Activated CD4-positive, alpha-beta T cell treated with anti-CD3 and anti-CD28 coated beads, Interleukin-2, amount 10 ng/mL, durations not matched to agents 24 days and 14 days (primary cell): ENCODE measurements around the gene JAGN1. TPM values are rescaled to one million over a fixed set of nuclear protein-coding genes. Genes with fewer than 3 reads are reported as not detected.

Source experiments
- DNase-seq: peaks from one replicate; pipeline ENCODE4 v3.0.0; 2022
- H3K27ac Mint-ChIP-seq: one replicate; pipeline ENCODE4 v1.8.0; 2022; ENCODE audit warnings: mild to moderate bottlenecking, mixed read lengths
- H3K27me3 Mint-ChIP-seq: one replicate; pipeline ENCODE4 v1.8.0; 2022; ENCODE audit warnings: mixed read lengths
- H3K36me3 Mint-ChIP-seq: one replicate; pipeline ENCODE4 v1.8.0; 2022; ENCODE audit warnings: low read depth, mild to moderate bottlenecking, mixed read lengths
- H3K4me1 Mint-ChIP-seq: one replicate; pipeline ENCODE4 v1.8.0; 2021; ENCODE audit warnings: mixed read lengths
- H3K4me3 Mint-ChIP-seq: one replicate; pipeline ENCODE4 v1.8.0; 2022; ENCODE audit warnings: mild to moderate bottlenecking, moderate library complexity, mixed read lengths
- H3K9me3 Mint-ChIP-seq: one replicate; pipeline ENCODE4 v1.8.0; 2021; ENCODE audit warnings: mixed read lengths
- intact Hi-C: fragments of 100-400 bp; cut with micrococcal nuclease; formaldehyde crosslinking; loops from one replicate; pipeline ENCODE4 v1.15.1; 2023
- total RNA-seq: library from RNA; stranded (reverse); gene quantifications from 2 replicates; pipeline ENCODE4 v1.2.3, GENCODE V29; 2022

The JAGN1 gene
- total RNA-seq, 1 donor from 2014 or later: 39.5 TPM

GRCh38 chr3:9912294-9912935 lies 22.0 kb downstream of the JAGN1 start:
- Mint-ChIP-seq H3K27ac (no peak overlapping the region), H3K4me1 (peaks cover 25% of the 10 kb centered on the region), H3K36me3 (peaks cover 2% of the 10 kb centered on the region), H3K9me3 (no peaks in the 10 kb centered on the region), H3K27me3 (peaks cover 2% of the 10 kb centered on the region), H3K4me3 (no peak overlapping the region)
- no peak for DNase-seq
- intact Hi-C loops: no loop called here

- peaks cover 25% of the 10 kb centered on the region for H3K4me1 Mint-ChIP-seq
- peaks cover 2% of the 10 kb centered on the region for H3K27me3 Mint-ChIP-seq
- H3K4me3 Mint-ChIP-seq: no peak overlapping the region
- intact Hi-C loops: no loop called here
- DNase-seq: no peak
- no peaks in the 10 kb centered on the region for H3K9me3 Mint-ChIP-seq
- no peak overlapping the region for H3K27ac Mint-ChIP-seq
- peaks cover 2% of the 10 kb centered on the region for H3K36me3 Mint-ChIP-seq
These were observed 23.2 kb downstream of the JAGN1 start for GRCh38 chr3:9913601-9914000.

DNA sequence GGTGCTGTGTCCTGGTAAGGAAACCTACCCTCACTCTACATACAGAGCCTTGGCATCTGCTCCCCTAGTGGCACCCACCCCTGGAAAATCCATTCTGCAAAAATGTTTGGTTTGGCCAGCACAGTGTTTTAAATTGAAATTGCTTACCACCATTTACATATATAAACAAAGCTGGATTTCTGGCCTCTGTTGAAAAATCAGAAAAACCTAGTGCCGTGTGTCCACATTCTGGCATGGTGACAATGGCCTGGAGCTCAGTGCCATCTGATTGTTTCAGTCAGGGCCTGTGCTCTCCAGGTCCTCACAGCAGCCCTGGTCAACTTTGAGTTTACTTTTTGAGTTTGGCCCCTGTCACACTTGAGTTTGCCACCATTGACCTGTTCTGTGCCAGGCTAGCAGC lies 23.6 kb downstream of the JAGN1 start:
- DNase-seq: no peak
- Mint-ChIP-seq H3K27ac (no peak overlapping the region), H3K27me3 (peaks cover 2% of the 10 kb centered on the region), H3K4me1 (peaks cover 23% of the 10 kb centered on the region), H3K9me3 (no peaks in the 10 kb centered on the region), H3K36me3 (peaks cover 2% of the 10 kb centered on the region), H3K4me3 (no peak overlapping the region)
- intact Hi-C loops: loop anchor here (2.0 kb wide), 1 partner anchor 23 kb away; the partner anchor contains the start of gene JAGN1

GRCh38 chr3:9914559-9915253 lies 24.3 kb downstream of the JAGN1 start:
- Mint-ChIP-seq H3K9me3 (no peaks in the 10 kb centered on the region), H3K27me3 (peaks cover 2% of the 10 kb centered on the region), H3K4me3 (peak overlapping the region; percentile 77), H3K27ac (peak overlapping the region; percentile 29), H3K36me3 (peaks cover 2% of the 10 kb centered on the region), H3K4me1 (peaks cover 16% of the 10 kb centered on the region)
- intact Hi-C loops: loop anchor here (1.0 to 2.0 kb wide), 2 partner anchors 19 to 24 kb away; partner anchors contain the start of genes CRELD1 and JAGN1
- DNase-seq: no peak

DNA sequence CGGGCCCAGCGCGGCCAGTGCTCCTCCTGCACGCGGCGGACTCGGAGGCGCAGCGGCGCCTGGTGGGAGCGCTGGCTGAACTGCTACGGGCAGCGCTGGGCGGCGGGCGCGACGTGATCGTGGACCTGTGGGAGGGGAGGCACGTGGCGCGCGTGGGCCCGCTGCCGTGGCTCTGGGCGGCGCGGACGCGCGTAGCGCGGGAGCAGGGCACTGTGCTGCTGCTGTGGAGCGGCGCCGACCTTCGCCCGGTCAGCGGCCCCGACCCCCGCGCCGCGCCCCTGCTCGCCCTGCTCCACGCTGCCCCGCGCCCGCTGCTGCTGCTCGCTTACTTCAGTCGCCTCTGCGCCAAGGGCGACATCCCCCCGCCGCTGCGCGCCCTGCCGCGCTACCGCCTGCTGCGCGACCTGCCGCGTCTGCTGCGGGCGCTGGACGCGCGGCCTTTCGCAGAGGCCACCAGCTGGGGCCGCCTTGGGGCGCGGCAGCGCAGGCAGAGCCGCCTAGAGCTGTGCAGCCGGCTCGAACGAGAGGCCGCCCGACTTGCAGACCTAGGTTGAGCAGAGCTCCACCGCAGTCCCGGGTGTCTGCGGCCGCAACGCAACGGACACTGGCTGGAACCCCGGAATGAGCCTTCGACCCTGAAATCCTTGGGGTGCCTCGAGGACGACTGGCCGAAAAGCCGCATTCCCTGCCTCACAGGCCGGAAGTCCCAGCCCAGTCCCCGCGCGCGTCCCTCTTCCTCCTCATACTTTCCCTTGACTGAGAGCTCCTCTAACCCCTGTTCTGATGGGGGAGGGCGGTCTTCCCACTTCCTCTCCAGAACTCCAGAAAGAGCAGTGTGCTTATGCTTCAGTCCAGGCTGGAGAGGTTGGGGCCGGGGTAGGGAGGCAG lies 25.1 kb downstream of the JAGN1 start:
- peaks cover 2% of the 10 kb centered on the region for H3K36me3 Mint-ChIP-seq
- DNase-seq: peak; percentile 80
- no peaks in the 10 kb centered on the region for H3K9me3 Mint-ChIP-seq
- H3K4me3 Mint-ChIP-seq: peak overlapping the region; percentile 77
- intact Hi-C loops: loop anchor here (1.0 to 2.0 kb wide), 3 partner anchors 13 to 25 kb away; partner anchors contain the start of genes CRELD1, IL17RE and JAGN1
- H3K4me1 Mint-ChIP-seq: peaks cover 14% of the 10 kb centered on the region
- H3K27me3 Mint-ChIP-seq: peaks cover 2% of the 10 kb centered on the region
- H3K27ac Mint-ChIP-seq: peak overlapping the region; percentile 71

DNA sequence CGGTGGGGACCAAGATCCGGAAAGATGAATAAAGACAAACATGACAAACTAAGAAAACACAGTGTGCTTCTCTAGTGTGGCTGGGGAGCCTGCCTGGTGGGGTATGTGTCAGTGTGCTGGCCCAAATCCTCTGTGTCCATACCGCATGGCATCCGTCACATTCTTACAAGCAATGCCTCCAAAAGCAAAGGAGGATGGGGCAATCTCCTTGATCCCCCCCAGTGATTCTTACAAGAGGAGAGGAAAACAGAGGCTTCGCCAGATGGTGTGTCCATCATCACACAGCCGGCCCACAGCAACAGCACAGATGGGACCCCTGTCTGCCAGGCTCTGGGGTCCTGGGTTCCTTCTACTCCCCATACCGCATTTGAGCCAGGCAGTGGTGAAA lies 25.9 kb downstream of the JAGN1 start:
- Mint-ChIP-seq H3K4me1 (peaks cover 14% of the 10 kb centered on the region), H3K27me3 (peaks cover 2% of the 10 kb centered on the region), H3K27ac (peak overlapping the region; percentile 56), H3K4me3 (peak overlapping the region; percentile 77), H3K36me3 (peaks cover 2% of the 10 kb centered on the region), H3K9me3 (no peaks in the 10 kb centered on the region)
- intact Hi-C loops: loop anchor here (2.0 kb wide), 1 partner anchor 14 kb away; the partner anchor contains the start of gene IL17RE
- no peak for DNase-seq

DNA sequence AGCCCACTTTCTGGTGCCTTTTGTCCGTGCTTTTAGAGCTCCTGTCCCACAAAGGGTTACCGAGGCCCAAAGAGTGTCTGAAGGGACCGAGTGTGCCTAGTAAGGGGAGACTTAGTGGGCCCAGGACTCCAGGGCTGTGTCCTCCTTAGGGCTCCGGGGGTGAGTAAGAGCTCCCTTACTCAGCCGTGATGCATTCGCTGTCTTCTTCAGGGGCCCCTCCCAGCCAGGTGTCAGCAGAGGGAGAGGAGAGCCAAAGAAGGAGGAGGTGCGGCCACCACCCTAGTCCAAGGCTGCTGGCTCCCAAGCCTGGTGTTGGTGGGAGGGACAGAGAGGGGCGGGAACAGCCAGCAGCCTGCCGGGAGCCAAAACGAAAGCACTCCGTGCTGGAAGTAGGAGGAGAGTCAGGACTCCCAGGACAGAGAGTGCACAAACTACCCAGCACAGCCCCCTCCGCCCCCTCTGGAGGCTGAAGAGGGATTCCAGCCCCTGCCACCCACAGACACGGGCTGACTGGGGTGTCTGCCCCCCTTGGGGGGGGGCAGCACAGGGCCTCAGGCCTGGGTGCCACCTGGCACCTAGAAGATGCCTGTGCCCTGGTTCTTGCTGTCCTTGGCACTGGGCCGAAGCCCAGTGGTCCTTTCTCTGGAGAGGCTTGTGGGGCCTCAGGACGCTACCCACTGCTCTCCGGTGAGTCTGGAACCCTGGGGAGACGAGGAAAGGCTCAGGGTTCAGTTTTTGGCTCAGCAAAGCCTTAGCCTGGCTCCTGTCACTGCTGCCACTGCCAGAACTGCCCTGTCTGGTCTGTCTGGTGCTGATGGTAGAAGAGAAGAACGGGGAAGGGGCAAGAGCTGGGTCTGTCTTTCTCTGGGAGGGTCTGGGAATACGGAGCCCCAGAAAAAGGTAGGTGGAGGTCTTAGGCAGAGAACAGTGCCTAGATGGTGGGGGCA lies 26.6 kb downstream of the JAGN1 start, which contains the start of gene IL17RC:
Gene IL17RC (plus strand): TSS at position 365 of the 947 bp plus-strand sequence. CDS start 218 bp downstream, at position 583.
- intact Hi-C loops: loop anchor here (2.0 kb wide), 1 partner anchor 14 kb away; the partner anchor contains the start of gene IL17RE
- H3K9me3 Mint-ChIP-seq: no peaks in the 10 kb centered on the region

GRCh38 chr3:9917820-9918219 lies 27.4 kb downstream of the JAGN1 start:
- Mint-ChIP-seq H3K4me3 (no peak overlapping the region), H3K27ac (no peak overlapping the region), H3K9me3 (no peaks in the 10 kb centered on the region), H3K27me3 (no peaks in the 10 kb centered on the region), H3K36me3 (no peaks in the 10 kb centered on the region), H3K4me1 (peaks cover 11% of the 10 kb centered on the region)
- intact Hi-C loops: loop anchor here (2.0 kb wide), 1 partner anchor 15 kb away; the partner anchor contains the start of gene IL17RE
- no peak for DNase-seq

More for the DNA sequence above, 26.6 kb downstream of the JAGN1 start, which contains the start of gene IL17RC:
- Mint-ChIP-seq H3K4me1 (peaks cover 14% of the 10 kb centered on the region), H3K36me3 (peaks cover 2% of the 10 kb centered on the region), H3K27me3 (peaks cover 2% of the 10 kb centered on the region), H3K4me3 (peak within 1 kb of the TSS; percentile 77), H3K27ac (peak within 1 kb of the TSS; percentile 71)
- DNase-seq: peak; percentile 73

GRCh38 chr3:9918261-9919038 lies 28.0 kb downstream of the JAGN1 start:
- Mint-ChIP-seq H3K4me3 (no peak overlapping the region), H3K9me3 (no peaks in the 10 kb centered on the region), H3K27me3 (no peaks in the 10 kb centered on the region), H3K27ac (no peak overlapping the region), H3K4me1 (peaks cover 11% of the 10 kb centered on the region), H3K36me3 (no peaks in the 10 kb centered on the region)
- intact Hi-C loops: no loop called here
- DNase-seq: no peak

- no peaks in the 10 kb centered on the region for H3K36me3 Mint-ChIP-seq
- H3K4me3 Mint-ChIP-seq: no peak overlapping the region
- peaks cover 7% of the 10 kb centered on the region for H3K27me3 Mint-ChIP-seq
- DNase-seq: no peak
- H3K9me3 Mint-ChIP-seq: no peaks in the 10 kb centered on the region
- H3K27ac Mint-ChIP-seq: no peak overlapping the region
- intact Hi-C loops: no loop called here
- H3K4me1 Mint-ChIP-seq: peaks cover 13% of the 10 kb centered on the region
These were observed 37.7 kb downstream of the JAGN1 start for GRCh38 chr3:9928158-9928557.

GRCh38 chr3:9930804-9931418 lies 40.5 kb downstream of the JAGN1 start:
- peaks cover 9% of the 10 kb centered on the region for H3K36me3 Mint-ChIP-seq
- H3K9me3 Mint-ChIP-seq: no peaks in the 10 kb centered on the region
- H3K27ac Mint-ChIP-seq: no peak overlapping the region
- no peaks in the 10 kb centered on the region for H3K27me3 Mint-ChIP-seq
- peaks cover 34% of the 10 kb centered on the region for H3K4me1 Mint-ChIP-seq
- no peak for DNase-seq
- peak overlapping the region; percentile 25 for H3K4me3 Mint-ChIP-seq
- intact Hi-C loops: loop anchor here (5.0 kb wide), 2 partner anchors 186 to 316 kb away; partner anchors contain the start of genes BRK1 and TATDN2

GRCh38 chr3:9932535-9932842 lies 42.1 kb downstream of the JAGN1 start:
- DNase-seq: no peak
- Mint-ChIP-seq H3K4me1 (peaks cover 36% of the 10 kb centered on the region), H3K27ac (peak overlapping the region; percentile 96), H3K9me3 (no peaks in the 10 kb centered on the region), H3K4me3 (peak overlapping the region; percentile 96), H3K27me3 (no peaks in the 10 kb centered on the region), H3K36me3 (peaks cover 18% of the 10 kb centered on the region)
- intact Hi-C loops: loop anchor here (1.0 to 5.0 kb wide), 7 partner anchors 88 to 536 kb away; partner anchors contain the start of genes ARPC4, BRK1, RPUSD3 and SEC13
